ENCODE measurements around the gene PRKAR1B.

Gene PRKAR1B

GRCh38 chr7:501526-501925 is 225.6 kb downstream of the PRKAR1B start:
- in situ Hi-C loops (cut with MboI; ENCODE audit: low sequenced_read_pairs): no loop called here

GRCh38 chr7:500521-501420 is 226.3 kb downstream of the PRKAR1B start:
- in situ Hi-C loops (cut with MboI; ENCODE audit: low sequenced_read_pairs): no loop called here

GRCh38 chr7:499853-500485 is 227.1 kb downstream of the PRKAR1B start:
- in situ Hi-C loops (cut with MboI; ENCODE audit: low sequenced_read_pairs): no loop called here

All from HL-60/S4 (cell line).